Measurements from ENCODE around the gene KRTAP10-11.
"Not testable (repeated sequence)": the region's sequence is repeated elsewhere in the genome, so short reads cannot be mapped to it uniquely, and the experiment has no call there.

The KRTAP10-11 gene

DNA sequence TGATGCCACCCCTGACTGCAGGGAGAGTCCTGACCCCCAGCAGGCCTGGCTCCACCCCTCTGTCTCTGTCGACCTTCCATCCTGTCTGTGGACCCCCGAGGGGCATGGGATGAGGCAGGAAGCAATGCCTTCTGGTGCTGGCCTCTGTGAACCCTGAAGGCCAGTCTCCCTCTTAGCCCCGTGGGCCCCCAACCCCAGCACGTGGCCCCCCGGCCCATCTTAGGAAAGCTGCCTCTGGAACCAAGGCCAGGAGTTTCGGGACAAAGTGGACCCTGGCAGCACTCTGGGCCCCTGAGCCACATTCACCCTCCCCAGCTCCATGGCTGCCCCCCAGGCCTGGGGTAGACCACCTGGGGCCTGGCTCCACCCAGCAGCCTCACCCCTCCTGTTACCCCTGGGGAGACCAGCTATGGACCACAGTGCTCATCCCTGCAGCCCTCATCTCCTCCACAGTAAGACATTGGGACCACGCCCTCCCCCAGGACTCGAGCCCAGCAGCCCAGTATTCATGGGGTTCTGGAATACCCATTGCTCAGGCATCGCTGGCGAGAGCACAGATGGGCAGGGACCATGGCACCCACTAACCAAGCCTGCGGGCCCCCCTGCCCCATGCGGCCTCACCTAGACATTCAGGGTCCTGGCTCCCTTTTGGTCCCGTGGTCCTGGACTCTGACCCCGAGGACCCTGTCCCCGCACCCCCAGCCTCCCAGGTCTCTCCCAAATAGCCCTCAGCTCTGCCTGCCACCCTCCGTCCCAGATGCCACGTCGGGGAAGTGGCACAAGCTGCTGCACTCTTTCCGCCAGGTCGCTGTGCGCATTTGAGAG lies 7.5 kb upstream of the KRTAP10-11 start:
- DNase-seq (ENCODE audit: low read depth in 2 of 3, low spot score in 1 of 3): not testable (repeated sequence)

DNA sequence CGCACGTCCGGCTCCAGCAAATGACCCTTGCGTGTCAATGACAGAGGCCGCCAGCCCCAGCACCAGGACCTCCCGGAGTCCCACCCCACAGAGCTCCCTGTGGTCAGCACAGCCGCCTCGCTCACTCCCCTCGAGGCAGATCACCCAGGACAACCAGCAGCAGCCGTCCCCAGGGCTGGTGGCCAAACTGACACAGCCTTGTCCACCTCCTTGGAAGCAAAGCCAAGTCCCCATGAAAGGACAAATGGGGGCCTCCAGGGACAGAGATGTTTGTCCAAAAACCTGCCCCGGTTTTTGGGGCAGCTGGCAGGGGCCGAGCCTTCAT lies 6.9 kb upstream of the KRTAP10-11 start:
- no peak for DNase-seq (ENCODE audit: low read depth in 2 of 3, low spot score in 1 of 3)

DNA sequence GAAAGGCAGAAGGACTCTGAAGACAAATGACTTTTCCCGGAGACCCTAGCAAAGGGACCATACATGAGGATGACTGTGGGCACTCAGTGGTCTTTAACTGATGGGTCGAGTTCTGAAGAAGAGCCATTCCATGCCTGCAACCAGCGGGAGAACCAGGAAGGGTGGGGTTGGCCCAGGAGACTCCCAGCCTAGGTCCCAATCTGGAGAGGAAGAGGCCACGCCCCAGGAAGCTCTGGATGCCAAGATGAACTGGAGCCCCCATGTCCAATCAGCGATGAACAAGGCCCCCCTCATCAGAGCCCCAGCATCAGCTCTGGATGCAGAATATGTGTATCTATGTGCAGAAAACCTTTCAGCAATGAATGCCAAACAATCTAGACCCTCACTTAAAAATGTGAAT lies 5.5 kb upstream of the KRTAP10-11 start:
- DNase-seq (ENCODE audit: low read depth in 2 of 3, low spot score in 1 of 3): no peak

DNA sequence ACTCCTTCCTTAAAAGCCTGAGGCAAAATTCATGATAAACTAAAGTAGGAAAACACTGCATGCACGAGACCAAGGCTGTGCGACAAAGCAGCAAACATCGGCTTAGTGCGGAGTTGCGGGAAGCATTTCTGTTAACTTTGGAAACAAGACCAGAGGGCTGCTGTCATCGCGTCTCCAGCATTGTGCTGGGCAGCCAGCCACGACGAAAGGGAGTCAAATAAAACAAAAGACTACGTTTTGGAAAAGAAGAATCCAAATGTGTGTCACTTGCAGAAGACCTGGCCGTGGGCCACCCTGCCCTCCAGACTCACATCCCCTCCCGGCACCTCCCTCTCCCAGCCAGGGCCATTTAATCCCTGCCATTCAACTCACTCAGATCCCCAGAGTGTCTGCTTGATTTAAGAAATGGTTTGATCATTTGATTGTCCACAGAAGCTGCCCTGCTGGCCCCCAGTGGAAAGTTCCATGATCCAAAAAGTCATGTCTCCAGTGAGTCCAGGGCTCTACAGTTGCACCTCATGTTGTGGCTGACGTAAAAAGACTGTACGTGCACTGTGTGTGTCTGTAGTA lies 2.4 kb upstream of the KRTAP10-11 start:
- no peak for DNase-seq (ENCODE audit: low read depth in 2 of 3, low spot score in 1 of 3)

DNA sequence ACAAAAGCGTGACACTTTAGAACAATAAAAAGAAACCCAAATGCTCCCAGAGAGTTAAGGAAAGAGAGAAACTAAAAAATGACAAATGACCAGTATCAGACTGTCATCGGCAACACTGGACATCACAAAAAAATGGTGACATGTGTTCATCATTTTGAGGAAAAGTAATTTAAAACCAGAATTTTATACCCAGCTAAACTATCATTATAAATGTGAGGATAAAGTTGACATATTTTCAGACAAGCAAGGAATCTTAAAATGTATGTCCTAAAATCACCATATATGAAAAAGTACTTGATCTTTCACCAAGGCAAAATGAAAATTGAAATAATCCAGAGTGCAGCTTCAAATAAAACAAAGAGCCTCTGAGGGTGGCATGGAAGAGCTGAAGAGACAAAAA lies 1.3 kb upstream of the KRTAP10-11 start:
- no peak for DNase-seq (ENCODE audit: low read depth in 2 of 3, low spot score in 1 of 3)

DNA sequence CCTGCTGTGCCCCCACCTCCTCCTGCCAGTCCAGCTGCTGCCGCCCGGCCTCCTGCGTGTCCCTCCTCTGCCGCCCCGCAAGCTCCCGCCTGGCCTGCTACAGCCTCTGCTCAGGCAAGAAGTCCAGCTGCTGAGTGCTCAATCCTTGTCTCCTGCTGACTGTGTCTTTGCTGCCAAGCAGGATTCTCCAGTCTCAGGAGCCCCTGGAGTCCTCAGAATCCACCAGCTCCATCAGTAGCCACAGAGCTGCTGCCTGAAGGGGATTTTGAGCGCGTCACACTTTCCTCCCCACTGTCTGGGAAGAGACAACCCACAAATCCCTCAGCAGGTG lies 973 bp downstream of the KRTAP10-11 start:
- no peak for DNase-seq (ENCODE audit: low read depth in 2 of 3, low spot score in 1 of 3)

DNA sequence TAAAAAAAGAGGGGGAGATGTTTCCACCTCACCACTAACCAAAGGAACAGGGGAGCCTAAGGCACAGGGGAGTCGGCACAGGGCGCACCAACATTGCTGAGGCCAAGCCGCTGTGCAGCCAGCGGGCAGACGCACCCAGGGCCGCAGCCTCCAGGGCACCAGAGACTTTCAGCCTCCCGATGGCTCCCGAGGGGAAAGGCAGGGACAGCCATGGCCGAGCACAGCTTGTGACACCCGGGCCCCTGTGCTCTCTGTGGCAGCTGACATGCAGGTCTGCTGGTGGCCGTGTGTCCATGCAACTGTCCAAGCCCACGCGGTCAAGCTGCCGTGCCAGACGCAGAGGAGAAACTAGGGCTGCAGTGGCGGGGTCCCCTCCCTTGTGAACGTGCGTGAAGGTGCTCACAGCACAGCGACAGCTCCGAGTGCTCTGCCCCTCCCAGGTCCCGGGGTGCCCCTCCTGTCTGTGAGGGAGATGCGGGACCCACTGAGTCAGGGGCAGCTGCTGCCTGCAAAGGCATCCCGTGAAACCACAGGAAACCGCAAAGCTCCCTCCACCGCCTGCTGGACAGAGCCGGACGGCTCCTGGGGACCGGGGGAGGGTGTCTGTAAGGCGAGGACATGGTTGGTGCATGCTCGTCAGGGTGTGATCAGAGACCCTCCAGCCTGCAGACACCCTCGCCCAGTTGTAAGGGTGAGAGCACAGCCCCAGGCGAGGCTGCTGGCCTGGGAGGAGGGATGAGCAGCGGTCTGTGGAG lies 2.5 kb downstream of the KRTAP10-11 start:
- no peak for DNase-seq (ENCODE audit: low read depth in 2 of 3, low spot score in 1 of 3)

DNA sequence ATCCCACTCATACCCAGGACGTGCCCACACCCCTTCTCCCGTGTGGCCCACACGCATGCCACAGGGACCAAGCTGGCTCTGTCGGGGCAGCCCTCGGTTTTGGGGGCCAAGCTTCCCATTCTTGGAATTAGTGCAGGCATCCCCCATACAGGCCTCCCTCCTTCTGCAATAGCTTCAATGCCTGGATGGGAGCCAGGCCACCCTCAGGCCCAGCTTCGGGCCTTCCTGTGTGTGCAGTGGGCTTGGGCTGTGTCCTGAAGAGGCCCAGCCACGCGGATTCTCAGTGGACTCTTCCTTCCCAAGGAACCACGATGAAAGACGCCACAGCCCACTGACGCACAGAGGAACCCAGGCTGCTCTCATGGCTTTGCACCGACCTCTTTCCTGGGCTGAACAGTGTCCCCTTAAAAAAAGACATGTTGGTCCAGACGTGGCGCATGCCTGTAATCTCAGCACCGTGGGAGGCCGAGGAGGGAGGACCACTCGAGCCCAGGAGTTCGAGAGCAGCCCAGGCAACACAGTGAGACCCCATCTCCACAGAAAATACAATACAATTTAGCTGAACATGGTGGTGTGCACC lies 3.4 kb downstream of the KRTAP10-11 start:
- DNase-seq (ENCODE audit: low read depth in 2 of 3, low spot score in 1 of 3): no peak

DNA sequence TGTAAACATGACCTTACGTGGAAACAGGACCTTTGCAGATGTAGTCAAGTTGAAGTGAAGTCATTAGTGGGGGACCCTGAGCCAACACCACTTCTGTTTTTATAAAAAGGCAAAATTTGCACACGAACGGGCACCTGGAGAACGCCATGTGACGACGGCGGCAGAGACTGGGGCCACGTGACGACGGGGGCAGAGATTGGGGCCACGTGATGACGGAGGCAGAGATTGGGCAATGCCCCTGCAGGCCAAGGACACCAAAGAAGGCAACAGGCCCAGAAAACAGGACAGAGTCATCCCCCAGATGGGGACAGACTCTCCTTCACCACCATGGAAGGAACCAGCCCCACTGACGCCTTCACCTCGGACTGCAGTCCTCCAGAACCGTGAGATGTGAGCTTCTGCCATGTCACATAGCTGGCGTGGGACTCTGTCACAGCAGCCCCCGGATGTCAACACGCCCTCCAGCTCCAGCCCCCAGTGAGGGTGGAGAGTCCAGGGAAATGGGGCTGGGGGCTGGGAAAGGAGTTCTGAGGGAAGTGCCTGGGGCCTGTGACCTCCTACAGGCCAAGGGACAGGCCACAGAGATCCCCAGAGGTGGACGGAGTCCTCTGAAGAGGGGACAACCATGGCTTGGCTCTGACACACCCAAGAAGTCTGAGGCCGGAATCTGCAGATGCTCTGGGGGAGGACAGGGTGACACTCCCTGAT lies 4.2 kb downstream of the KRTAP10-11 start:
- no peak for DNase-seq (ENCODE audit: low read depth in 2 of 3, low spot score in 1 of 3)

DNA sequence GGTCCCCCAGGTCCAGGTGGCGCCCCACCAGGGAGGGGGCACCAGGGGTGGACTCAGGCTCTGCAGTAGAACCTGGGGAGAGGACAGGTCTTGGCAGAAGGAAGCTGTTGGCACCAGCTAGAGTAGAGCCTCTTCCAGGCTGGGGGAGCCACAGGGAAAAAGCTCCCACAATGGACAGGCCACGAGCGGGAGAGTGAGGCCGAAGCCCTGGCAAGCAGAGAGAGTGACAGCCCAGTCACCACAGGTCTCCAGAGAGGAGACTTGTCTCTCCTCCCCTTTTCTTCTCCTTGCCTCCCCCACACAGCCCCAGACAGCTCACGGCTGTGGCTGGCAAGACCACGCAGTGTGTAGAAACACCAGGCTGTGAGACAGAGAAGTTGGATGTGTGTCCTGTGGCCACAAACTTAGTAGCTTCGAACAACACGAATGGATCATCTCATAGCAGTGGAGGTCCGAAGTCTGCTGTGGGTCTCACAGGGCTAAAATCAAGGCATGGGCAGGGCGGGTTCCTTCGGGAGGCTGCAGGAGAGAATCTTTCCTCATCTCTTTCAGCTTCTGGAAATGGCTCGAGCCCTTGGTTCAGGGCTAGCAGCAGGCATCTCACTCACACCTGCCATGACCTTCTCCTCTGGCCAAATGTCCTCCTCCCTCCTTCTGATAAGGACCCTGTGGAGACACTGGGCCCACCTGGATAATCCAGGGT lies 4.9 kb downstream of the KRTAP10-11 start:
- no peak for DNase-seq (ENCODE audit: low read depth in 2 of 3, low spot score in 1 of 3)

DNA sequence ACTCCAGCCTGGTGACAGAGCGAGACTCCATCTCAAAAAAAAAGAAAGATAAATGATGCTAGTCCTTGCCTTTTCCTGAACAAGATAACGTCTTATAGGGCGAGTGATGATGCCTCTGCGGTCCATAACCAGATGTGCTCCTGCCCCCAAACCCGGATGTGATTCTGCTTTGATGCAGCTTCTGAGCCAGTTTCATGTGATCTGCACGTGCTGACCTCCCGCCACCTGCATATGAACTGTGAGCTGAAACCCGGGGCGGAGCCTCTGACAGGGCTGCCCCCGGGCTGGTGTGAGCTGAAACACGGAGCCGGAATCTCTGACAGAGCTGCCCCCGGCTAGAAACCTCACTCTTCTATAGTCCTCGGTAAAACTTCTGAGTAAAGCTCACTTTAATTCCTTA lies 6.9 kb downstream of the KRTAP10-11 start:
- no peak for DNase-seq (ENCODE audit: low read depth in 2 of 3, low spot score in 1 of 3)

DNA sequence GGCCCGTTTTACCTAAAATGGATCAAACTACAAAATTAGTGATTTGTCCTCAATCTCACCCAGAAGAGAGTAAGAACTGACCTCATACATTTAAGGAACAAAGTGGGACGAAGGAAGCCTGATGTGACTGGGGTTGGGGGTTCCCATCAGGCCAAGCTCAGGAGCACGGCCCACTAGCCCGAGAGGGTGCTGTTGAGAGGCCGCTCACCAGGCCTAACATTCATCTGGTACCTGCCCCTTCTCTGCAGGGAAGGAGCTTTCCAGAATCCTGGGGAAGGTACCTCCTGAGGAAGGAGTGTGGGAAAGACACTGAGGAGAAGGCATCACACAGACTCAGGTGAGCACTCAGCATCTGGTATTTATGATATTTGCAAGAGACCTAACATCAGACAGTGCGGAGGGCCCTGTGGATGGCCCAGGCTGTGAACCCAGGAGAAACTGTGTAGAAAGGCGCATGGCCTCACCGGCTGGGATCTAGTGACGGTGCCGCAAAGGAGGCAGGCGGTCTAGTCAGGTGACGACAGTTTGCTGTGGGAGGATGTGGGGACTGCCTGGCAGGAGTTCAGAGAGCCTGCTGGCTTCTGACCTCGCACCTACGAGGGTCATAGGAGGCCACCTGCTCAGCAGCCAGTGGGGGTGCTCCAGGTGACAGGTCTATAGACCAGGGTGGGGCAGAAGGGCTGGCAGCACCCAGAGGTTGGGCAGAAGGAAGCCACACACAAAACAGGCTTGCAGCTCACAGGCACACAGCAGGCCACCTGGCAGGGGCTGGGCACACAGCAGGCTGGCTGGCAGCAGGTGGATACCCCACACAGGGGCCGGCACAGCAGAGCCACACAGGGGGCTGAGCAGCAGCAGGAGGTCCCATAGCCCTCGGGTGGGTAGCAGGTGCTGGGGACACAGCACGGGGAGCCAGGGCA lies 7.7 kb downstream of the KRTAP10-11 start:
- DNase-seq (ENCODE audit: low read depth in 2 of 3, low spot score in 1 of 3): no peak

DNA sequence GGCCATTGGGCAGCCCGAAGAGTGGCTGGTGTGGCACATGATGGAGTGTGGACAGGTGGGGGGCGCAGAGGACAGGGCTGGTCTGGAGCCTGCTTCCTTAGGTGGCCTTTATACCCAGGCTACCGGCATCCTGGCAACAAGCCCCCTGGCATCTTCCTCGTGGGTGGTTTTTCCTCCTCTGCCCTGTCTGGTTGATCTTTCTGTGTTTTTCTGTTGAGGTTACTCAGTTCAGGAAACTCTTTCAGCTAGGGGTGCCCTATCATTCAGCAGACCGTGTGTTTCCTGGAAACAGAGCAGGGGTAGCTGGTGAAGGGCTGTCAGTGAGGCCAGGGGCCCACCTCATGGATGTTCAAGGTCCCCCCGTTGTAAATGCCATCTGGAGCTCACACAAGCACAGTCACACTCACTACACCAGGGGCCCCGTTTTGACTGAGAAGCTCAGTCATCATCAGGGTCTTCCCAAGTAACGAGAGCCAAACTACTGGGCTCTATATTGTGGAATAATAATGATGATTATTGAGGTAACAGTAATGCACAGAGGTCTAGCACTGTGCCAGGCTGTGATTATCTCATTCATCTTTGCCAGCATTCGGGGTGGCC lies 8.5 kb downstream of the KRTAP10-11 start, which contains the start of gene KRTAP12-4:
KRTAP12-4 (minus strand) TSS at position 84 of the 600 bp plus-strand sequence; CDS start at position 39, 45 bp downstream.
- no peak for DNase-seq (ENCODE audit: low read depth in 2 of 3, low spot score in 1 of 3)

DNA sequence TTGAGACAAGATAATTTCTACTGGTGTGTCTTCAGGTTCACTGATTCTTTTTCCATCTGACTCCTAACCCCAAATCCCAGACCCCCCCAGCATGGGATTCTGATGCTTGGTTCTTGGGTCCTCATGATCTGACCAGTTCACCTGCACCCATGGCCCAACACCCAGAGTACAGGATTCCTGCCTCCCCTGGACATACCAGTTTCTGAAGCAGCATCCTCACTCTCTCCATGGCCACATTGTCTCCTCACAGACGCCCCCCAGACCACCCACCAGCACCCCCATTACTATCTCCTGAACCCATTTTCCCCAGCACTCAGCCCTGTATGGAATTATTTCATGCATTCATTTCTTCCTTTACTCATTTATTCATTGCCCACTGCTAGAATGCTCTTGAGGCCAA lies 10.7 kb downstream of the KRTAP10-11 start:
- DNase-seq (ENCODE audit: low read depth in 2 of 3, low spot score in 1 of 3): no peak

DNA sequence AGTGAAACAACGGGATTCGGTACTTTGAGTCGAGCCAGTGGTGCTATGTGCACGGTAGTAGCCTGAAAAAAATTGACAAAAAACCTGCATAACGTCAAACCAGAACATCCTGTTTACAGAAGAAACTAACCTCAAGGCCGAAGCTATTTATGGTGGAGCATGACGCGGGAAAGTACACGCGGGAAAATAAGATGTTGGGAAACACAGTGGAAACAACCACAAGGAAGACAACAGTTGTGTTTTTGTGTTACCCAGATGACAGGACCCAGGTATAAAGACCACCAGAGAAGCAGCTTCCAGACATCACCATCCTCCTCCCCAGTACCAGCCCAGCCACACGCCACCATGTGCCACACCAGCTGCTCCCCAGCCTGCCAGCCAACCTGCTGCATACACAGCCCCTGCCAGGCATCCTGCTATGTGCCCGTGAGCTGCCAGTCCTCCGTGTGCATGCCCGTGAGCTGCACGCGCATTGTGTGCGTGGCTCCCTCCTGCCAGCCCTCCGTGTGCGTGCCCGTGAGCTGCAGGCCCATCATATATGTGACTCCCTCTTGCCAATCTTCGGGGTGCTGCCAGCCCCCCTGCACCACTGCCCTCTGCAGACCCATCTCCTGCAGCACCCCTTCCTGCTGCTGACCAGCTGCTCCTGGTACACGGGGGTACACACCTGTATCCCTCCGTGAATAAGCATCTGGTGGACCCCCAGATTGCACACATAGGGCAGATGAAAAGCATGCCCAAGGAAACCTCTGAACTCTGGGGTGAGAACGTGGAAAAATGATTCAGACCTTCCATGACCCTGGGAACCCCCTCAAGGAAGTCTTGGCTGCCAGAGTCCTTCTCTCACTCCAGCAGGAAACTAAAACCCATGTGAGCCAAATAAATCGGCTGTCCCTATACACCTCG lies 11.7 kb downstream of the KRTAP10-11 start, which contains the start of gene KRTAP12-3:
KRTAP12-3 (plus strand) TSS at position 298 of the 906 bp plus-strand sequence; CDS start at position 346, 48 bp downstream.
- no peak for DNase-seq (ENCODE audit: low read depth in 2 of 3, low spot score in 1 of 3)

DNA sequence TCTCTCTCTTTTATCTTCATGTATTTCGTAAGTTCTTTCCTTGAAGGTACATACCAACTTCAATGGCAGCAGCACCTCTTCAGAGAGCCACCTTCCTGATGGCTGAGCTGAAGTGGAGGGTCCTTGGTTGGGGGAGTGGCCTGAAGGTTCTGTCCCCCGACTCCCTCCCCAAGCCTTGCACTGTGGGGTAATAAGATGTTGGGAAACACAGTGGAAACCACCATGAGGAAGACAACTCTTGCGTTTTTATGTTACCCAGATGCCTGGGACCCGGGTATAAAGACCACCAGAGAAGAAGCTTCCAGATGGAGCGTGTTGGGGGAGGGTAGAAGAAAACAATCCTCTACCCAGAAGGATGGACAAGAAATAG lies 12.3 kb downstream of the KRTAP10-11 start:
- no peak for DNase-seq (ENCODE audit: low read depth in 2 of 3, low spot score in 1 of 3)

DNA sequence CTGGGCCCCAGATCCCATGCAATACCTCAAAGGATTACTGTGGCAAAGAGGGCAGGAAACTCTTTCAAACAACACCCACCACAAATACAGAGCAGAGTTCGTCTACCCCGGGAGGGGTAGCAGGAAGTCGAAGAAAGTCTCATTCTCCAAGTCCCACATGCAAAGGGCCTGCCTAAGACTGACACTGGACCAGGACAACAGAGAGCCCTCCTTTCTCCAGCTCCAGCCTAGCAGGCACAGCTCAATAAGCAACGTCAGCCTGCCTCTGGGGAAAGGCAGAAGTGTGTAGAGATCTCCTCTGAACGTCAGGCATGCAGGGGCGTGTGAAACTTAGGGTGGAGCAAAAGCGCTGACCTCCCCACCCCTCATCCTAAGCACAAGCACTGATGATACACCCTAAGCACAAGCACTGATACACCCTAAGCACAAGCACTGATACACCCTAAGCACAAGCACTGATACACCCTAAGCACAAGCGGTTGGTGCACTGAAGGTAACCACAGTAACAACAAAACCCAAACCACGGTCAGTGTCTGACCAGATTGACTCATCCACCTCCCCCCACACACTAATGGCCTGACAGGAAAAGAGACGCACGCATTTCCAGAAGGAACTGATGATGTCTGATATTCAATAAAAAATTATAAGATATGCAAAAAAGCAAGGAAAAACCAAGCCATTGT lies 12.8 kb downstream of the KRTAP10-11 start:
- DNase-seq (ENCODE audit: low read depth in 2 of 3, low spot score in 1 of 3): no peak

DNA sequence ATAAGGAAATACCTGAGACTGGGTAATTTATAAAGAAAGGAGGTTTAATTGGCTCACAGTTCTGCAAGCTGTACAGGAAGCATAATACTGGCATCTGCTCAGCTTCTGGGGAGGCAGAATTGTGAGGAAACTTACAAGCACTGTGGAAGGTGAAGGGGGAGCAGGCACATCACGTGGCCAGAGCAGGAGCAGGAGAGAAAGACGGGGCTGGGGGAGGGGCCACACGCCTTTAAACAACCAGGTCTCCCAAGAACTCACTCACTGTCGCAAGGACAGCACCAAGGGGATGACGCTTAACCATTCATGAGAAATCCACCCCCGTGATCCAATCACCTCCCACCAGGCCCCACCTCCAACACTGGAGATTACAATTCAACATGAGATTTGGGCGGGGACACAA lies 15.4 kb downstream of the KRTAP10-11 start:
- not testable (repeated sequence) for DNase-seq (ENCODE audit: low read depth in 2 of 3, low spot score in 1 of 3)

All from stimulated activated CD4-positive, alpha-beta T cell treated with anti-CD3 and anti-CD28 coated beads, Interleukin-12 subunit alpha, Interleukin-12 subunit beta, amount 100 ng/mL, for 48 hours (primary cell).